ENCODE measurements around the gene EXOC2. TPM values are rescaled to one million over a fixed set of nuclear protein-coding genes. Genes with fewer than 3 reads are reported as not detected.

Gene EXOC2
- total and polyA plus RNA-seq, 2 donors (not counting 3 experiments of a cell fraction or from before 2014, with no cell fraction given) = 18.2 to 30.8 TPM

DNA sequence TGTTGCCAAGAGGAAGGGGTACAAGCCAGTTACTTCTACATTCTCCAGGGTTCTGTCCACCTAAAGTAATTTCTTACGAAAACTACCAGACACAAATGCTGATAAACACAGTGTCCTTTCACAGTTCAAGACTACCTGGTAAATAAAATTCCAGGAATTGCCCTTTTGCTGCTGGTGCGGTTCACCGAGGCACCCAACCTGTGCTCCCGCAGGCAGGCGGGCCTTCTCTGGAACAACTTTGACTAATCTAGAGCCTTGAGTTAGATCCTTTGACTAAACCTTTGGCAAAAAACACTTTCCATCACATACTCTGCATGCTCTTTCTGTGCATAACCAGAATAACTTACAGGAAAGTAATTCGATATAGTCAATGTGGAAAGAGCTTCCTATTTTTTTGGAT lies 143.0 kb downstream of the EXOC2 start:
- no peak for FAIRE-seq

DNA sequence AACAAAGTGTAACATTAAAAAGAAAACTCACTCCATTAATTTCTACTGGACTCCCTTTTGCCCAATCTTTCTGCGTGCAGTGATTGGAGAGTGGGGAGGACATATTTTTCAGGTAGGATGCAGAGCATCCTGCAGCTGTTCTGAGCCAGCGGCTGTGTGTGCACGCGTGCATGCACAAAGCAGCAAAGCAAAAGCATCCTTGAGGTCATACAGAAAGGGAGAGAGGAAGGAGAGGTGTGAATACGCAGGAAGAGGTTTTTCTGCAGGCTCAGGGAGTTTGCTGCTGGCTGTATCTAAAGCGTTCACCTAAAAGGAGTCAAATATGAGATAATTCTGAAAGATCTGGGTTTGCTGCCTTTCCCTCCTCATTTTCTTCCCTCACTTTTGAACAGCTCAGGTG lies 144.4 kb downstream of the EXOC2 start:
- no peak overlapping the region for H3K27ac ChIP-seq (ENCODE audit: insufficient read depth, low read depth, low read length)
- H3K4me1 ChIP-seq (ENCODE audit: control insufficient read depth, extremely low read depth, insufficient read depth, low read length) = no peaks in the 10 kb centered on the region
- dilution Hi-C loops (cut with MboI; ENCODE audit: extremely low pct_ligation_motif_present, low sequenced_read_pairs) = no loop called here
- no peaks in the 10 kb centered on the region for H4K20me1 ChIP-seq (replicated peaks; ENCODE audit: control insufficient read depth, extremely low read depth, insufficient read depth, low read length)
- no peaks in the 10 kb centered on the region for H3K9me3 ChIP-seq (replicated peaks; ENCODE audit: control insufficient read depth, insufficient read depth, low read length)
- BruUV-seq (replicated peaks) = no TSS peak
- no peak overlapping the region for H3K4me3 ChIP-seq (replicated peaks in 1 of 3; ENCODE audit: insufficient read depth in 1 of 3, low read depth in 1 of 3, low read length in 3 of 3)
- no peak for DNase-seq (ENCODE audit: low read depth, low spot score)
- no peak overlapping the region for H2AFZ ChIP-seq (ENCODE audit: low read depth, low read length)
- H3K9ac ChIP-seq (replicated peaks; ENCODE audit: extremely low read depth, insufficient read depth, low read length) = no peak overlapping the region
- intact Hi-C loops (cut with micrococcal nuclease) = no loop called here
- no peaks in the 10 kb centered on the region for H3K27me3 ChIP-seq (ENCODE audit: control insufficient read depth in 2 of 2, insufficient read depth in 2 of 2, low read length in 2 of 2)
- H3K36me3 ChIP-seq (ENCODE audit: control insufficient read depth in 2 of 2, extremely low read depth in 1 of 2, insufficient read depth in 2 of 2, low read length in 2 of 2) = peaks cover 2 to 3% of the 10 kb centered on the region in 2 experiments
- TF ChIP-seq, protein P1, sequence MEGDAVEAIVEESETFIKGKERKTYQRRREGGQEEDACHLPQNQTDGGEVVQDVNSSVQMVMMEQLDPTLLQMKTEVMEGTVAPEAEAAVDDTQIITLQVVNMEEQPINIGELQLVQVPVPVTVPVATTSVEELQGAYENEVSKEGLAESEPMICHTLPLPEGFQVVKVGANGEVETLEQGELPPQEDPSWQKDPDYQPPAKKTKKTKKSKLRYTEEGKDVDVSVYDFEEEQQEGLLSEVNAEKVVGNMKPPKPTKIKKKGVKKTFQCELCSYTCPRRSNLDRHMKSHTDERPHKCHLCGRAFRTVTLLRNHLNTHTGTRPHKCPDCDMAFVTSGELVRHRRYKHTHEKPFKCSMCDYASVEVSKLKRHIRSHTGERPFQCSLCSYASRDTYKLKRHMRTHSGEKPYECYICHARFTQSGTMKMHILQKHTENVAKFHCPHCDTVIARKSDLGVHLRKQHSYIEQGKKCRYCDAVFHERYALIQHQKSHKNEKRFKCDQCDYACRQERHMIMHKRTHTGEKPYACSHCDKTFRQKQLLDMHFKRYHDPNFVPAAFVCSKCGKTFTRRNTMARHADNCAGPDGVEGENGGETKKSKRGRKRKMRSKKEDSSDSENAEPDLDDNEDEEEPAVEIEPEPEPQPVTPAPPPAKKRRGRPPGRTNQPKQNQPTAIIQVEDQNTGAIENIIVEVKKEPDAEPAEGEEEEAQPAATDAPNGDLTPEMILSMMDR (IDR thresholded peaks at IDR 0.05; ENCODE audit: extremely low read depth in 1 of 2, insufficient read depth in 1 of 2, low read depth in 1 of 2, low read length in 2 of 2) = no peak
- TF ChIP-seq POLR2A (IDR thresholded peaks at IDR 0.05; ENCODE audit: low read depth, low read length) = no peak
- no peak for TF ChIP-seq FOS (IDR thresholded peaks at IDR 0.05; ENCODE audit: borderline replicate concordance, insufficient read depth, low read length)
- TF ChIP-seq JUN (IDR thresholded peaks at IDR 0.05; ENCODE audit: borderline replicate concordance, insufficient read depth, insufficient read length, low read depth) = no peak
- H3K4me2 ChIP-seq (ENCODE audit: insufficient read depth, low read length) = no peak overlapping the region
- CTCF ChIA-PET = interaction anchor here (1.8 kb wide), 1 partner anchor 45 kb away, joined by 4 read pairs; no protein-coding TSS in a partner anchor
- no peaks in the 10 kb centered on the region for H3K79me2 ChIP-seq (ENCODE audit: control insufficient read depth, insufficient read depth, low read length)
- POLR2A ChIA-PET = no interaction called here
- FAIRE-seq = no peak
- H3K9me1 ChIP-seq (replicated peaks; ENCODE audit: control insufficient read depth, extremely low read depth, insufficient read depth, low read length) = no peaks in the 10 kb centered on the region

More for the DNA sequence above, 143.0 kb downstream of the EXOC2 start:
- H3K4me1 ChIP-seq (ENCODE audit: control insufficient read depth, extremely low read depth, insufficient read depth, low read length) = no peaks in the 10 kb centered on the region
- BruUV-seq (replicated peaks) = no TSS peak
- no peak overlapping the region for H2AFZ ChIP-seq (ENCODE audit: low read depth, low read length)
- H3K9ac ChIP-seq (replicated peaks; ENCODE audit: extremely low read depth, insufficient read depth, low read length) = no peak overlapping the region
- H3K79me2 ChIP-seq (ENCODE audit: control insufficient read depth, insufficient read depth, low read length) = no peaks in the 10 kb centered on the region
- TF ChIP-seq POLR2A (IDR thresholded peaks at IDR 0.05; ENCODE audit: low read depth, low read length) (no peak), GATA2 (IDR thresholded peaks at IDR 0.05; ENCODE audit: insufficient read depth, insufficient read length, low read depth, low read length) (no peak), POLR2AphosphoS5 (IDR thresholded peaks at IDR 0.05; ENCODE audit: insufficient read depth, low read depth, low read length) (no peak)
- TF ChIP-seq, protein P2, sequence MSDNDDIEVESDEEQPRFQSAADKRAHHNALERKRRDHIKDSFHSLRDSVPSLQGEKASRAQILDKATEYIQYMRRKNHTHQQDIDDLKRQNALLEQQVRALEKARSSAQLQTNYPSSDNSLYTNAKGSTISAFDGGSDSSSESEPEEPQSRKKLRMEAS (IDR thresholded peaks at IDR 0.05; ENCODE audit: insufficient read depth, insufficient read length) = no peak
- intact Hi-C loops (cut with micrococcal nuclease) (no loop called here), dilution Hi-C loops (cut with MboI; ENCODE audit: extremely low pct_ligation_motif_present, low sequenced_read_pairs) (no loop called here)
- DNase-seq (ENCODE audit: low read depth, low spot score) = no peak
- ChIA-PET CTCF (interaction anchor here (1.1 to 2.6 kb wide), 3 partner anchors 9 to 361 kb away, joined by 4 to 6 read pairs (median 4); no protein-coding TSS in a partner anchor), POLR2A (no interaction called here)
- H3K27ac ChIP-seq (ENCODE audit: insufficient read depth, low read depth, low read length) = no peak overlapping the region
- H4K20me1 ChIP-seq (replicated peaks; ENCODE audit: control insufficient read depth, extremely low read depth, insufficient read depth, low read length) = no peaks in the 10 kb centered on the region
- no peaks in the 10 kb centered on the region for H3K27me3 ChIP-seq (ENCODE audit: control insufficient read depth in 2 of 2, insufficient read depth in 2 of 2, low read length in 2 of 2)
- H3K4me3 ChIP-seq (replicated peaks in 1 of 3; ENCODE audit: insufficient read depth in 1 of 3, low read depth in 1 of 3, low read length in 3 of 3) = no peak overlapping the region
- H3K4me2 ChIP-seq (ENCODE audit: insufficient read depth, low read length) = no peak overlapping the region
- H3K9me3 ChIP-seq (replicated peaks; ENCODE audit: control insufficient read depth, insufficient read depth, low read length) = no peaks in the 10 kb centered on the region
- no peaks in the 10 kb centered on the region for H3K9me1 ChIP-seq (replicated peaks; ENCODE audit: control insufficient read depth, extremely low read depth, insufficient read depth, low read length)
- peaks cover 2 to 3% of the 10 kb centered on the region in 2 experiments for H3K36me3 ChIP-seq (ENCODE audit: control insufficient read depth in 2 of 2, extremely low read depth in 1 of 2, insufficient read depth in 2 of 2, low read length in 2 of 2)
